NCI-H748 (cell line): ENCODE results near the gene MYT1.
"Not testable (repeated sequence)": the region's sequence is repeated elsewhere in the genome, so short reads cannot be mapped to it uniquely, and the experiment has no call there.

Source experiments
- DNase-seq: peaks from one replicate; lab custom pipeline; 2025; ENCODE audit not compliant: unreplicated experiment; lab: John Stamatoyannopoulos, UW

The MYT1 gene

DNA sequence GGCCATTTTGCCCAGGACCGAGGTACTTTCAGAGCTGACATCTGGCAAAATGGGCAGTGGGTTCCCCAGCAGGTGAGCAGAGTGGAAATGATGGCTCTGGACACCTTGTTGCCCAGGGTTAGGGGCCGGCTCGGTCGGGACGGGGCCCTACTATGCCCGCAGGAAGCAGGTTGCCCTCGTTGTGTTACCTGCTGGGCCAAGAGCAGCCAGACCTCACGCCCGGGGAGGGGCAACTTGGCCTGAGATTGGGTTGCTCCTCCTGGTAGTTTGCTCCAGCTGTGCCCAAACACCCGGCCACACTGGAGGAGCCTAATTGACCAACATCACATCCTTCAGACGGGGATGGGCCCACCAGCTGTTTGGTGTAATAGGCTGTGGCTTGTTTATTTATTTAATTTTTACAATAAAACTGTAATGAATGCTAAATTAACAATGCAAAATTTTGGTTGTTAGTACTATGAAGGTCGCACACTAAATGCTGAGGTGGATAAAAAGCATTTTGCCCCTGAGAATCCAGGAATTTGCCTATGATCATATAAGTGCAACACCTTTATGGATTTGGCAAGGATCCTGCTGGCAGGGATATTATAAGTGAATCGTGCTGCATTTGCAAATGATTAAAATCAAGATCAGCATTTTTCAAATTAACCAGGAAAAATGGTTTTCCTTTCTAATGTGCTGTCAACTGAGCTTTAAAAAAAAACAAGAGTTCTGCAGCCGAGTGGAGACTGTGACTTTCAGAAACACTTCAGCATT is 64.7 kb downstream of the MYT1 start:
- DNase-seq = no peak

- no peak for DNase-seq
These were observed 65.3 kb downstream of the MYT1 start for GRCh38 chr20:64229507-64230061.

GRCh38 chr20:64230461-64231145 is 66.4 kb downstream of the MYT1 start:
- no peak for DNase-seq

- no peak for DNase-seq
These were observed 67.6 kb downstream of the MYT1 start for GRCh38 chr20:64231621-64232550.

- DNase-seq = no peak
These were observed 68.5 kb downstream of the MYT1 start for GRCh38 chr20:64232794-64233193.

DNA sequence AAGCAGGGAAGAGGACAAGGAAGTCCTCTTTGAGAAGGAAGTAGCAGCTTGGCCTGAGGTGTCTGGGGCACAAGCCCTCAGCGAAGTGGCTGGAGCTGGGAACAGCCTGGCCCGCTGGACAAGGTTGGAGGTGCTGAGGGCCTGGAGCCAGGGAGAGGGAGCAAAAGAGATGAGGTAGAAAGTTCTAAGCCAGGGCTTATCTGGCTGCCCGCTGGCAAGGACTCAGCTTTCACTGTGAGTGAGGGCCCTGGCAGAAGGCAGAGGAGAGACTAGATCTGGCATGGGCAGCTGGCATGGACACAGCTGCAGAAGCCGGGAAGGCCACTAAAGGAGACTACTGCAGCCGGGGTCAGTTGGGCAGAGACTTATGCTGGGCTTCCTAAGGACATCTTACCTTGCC is 69.5 kb downstream of the MYT1 start:
- DNase-seq = no peak

DNA sequence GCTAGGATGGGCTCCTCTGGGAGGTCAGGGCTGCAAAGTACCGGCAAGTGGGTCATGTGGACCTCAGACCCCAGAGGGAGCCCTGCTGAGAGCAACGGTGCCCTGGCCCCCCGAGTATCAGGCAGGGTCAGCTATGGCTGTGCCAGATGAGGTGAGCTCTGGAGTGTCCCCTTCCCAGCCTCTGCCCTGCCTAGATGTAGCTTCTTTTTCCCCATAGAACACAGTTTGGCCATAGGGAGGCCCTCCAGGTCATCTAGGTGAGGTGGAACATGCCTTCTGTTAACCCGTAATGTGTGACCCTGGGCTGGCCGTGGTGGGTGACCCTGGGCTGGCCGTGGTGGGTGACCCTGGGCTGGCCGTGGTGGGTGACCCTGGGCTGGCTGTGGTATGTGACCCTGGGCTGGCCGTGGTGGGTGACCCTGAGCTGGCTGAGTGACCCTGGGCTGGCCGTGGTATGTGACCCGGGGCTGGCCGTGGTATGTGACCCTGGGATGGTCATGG is 70.1 kb downstream of the MYT1 start:
- no peak for DNase-seq

- DNase-seq = not testable (repeated sequence)
These were observed 70.8 kb downstream of the MYT1 start for GRCh38 chr20:64234921-64235565.

DNA sequence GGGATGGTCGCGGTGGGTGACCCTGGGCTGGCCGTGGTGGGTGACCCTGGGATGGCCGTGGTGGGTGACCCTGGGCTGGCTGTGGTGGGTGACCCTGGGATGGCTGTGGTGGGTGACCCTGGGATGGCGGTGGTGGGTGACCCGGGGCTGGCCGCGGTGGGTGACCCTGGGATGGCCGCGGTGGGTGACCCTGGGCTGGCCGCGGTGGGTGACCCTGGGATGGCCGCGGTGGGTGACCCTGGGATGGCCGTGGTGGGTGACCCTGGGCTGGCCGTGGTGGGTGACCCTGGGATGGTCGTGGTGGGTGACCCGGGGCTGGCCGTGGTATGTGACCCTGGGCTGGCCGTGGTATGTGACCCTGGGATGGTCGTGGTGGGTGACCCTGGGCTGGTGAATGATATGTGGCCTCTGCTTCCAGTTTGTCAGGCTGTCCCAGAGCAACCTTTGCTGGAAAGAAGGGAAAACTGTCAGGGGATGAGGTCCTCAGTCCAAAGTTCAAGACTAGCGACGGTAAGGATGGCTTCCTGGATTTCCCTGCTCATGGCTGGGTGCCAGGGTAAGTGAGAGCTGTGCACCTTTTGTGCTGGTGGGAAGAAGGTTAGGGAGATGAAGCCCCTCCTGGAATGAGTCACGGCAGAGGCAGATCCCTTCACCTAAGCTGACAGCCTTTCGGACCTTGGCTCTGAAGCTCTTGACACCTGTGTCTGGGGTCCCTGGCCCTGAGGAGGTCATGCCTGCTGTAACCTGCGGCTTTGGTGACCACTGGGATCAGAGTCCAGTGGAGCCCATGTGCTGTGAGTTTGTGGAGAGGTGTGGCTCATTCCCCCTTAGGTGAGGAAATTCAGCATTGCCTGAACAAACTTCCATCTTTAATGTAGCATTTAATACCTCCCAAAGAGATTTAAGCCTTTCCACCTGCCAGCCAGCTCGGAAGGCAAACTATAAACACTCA is 72.2 kb downstream of the MYT1 start:
- no peak for DNase-seq

DNA sequence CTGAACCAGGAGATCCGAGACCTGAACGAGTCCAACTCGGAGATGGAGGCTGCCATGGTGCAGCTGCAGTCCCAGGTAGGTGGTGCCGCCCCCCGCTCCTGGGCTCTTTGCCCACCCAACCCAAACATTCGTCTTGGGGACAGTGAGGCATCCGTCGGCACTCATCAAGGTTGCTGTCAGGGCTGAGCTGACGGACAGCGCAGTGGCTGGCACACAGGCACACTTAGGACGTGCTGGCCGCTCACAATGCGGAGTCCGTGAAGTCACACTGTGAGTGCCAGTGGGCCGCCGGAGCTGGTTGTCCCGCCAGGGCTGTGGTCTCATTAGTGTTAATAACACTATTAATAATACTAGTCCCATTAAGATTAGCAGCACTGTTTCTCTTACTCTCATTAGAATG is 73.1 kb downstream of the MYT1 start:
- DNase-seq = no peak

- no peak for DNase-seq
These were observed 74.0 kb downstream of the MYT1 start for GRCh38 chr20:64238115-64238825.

DNA sequence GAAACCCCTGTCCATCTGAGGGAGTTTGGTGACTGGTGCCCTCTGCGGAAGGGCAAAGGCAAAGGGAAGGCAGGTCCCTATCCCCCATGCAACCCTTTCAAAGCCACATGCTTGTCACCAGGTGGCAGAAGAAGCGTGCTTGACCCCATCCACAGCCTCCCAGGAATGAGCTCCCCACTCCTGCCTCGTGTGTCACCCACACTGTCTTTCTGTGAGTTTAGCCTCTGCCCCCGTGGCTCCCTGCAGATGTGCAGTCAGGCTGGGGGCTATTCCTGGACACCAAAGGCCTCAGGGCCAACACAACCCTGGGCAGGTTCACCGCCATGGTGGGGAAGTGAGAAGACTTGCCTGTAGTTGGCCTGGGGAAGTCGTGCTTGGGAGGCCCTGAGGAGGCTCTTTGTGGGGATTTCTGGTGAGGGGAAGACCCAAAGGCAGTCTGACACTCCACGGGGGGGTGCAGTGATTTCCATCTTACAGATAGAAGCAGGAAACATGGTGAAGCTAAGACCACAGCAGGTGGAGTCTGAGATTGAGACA is 74.7 kb downstream of the MYT1 start:
- DNase-seq = no peak

- no peak for DNase-seq
These were observed 75.4 kb downstream of the MYT1 start for GRCh38 chr20:64239449-64240242.

DNA sequence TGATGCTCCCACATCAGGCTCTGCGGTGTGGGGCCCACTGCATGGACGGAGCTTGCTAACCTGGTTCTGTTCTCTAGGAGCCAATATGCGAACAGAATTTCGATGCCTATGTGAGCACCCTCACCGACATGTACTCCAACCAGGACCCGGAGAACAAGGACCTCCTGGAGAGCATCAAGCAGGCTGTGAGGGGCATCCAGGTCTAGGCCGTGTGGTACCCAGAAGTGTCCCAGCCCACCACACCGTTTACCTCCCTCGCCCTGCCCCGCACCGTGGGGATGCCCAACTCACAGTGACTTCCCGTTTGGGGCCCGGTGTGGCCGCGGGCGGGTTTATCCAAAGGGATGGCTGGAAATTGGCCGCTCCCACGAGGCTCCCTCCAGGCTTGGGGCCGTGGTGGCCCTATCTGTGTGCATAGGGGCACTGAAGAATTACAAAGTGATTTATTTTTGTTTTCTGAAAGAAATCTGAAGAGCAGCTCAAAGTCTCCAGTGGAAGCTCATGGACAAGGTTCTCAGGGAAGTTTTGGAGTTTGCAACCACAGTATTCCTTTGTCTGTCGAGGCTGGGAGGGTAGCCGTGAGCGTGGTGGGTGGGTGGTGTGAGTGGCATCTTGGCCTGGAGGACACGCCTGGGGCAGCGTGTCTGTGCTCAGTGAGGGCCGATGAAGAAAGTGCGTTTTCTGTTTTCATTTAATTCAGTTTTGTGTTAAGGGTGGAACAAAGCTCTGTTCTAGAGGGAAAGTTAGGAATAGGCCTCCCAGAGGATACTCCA is 76.2 kb downstream of the MYT1 start:
- no peak for DNase-seq

GRCh38 chr20:64241061-64241460 is 76.8 kb downstream of the MYT1 start:
- DNase-seq = no peak

- no peak for DNase-seq
These were observed 77.9 kb downstream of the MYT1 start for GRCh38 chr20:64242003-64242796.
